ENCODE measurements around the gene COL11A2.

The COL11A2 gene

DNA sequence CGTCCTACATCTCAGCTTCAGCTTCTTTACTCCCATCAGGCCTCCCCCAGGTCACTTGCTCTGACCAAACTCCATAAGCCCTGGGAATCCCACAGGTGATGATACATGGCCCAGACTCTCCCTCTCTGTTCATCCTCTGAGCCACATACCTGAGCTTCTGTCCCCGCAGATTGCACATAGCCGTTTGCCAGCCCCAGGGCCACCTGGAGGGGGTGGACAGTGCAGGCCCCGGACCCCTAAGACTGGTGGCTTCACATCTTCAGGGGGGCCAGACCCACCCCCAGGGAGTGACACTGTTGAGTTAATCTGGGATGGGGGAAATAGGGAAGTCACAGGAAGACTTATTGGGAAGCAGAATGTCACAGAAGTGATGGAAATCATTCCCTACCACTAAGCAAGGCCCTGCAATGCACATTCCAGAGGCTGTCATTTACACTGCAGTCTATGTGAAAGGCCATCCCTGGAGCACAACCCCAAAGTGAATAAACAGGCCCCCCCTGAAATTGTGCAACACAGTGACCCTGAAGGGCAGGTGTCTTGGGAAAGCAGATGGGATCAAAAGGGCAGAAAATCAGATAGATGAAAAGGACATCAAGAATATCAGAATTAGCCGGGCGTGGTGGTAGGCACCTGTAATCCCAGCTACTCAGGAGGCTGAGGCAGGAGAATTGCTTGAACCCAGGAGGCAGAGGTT is 6.0 kb upstream of the COL11A2 start:
- no peak overlapping the region for H3K4me3 ChIP-seq (ENCODE audit: low read length)
- no peak for DNase-seq (ENCODE audit: low read depth)
- TF ChIP-seq, protein P1, sequence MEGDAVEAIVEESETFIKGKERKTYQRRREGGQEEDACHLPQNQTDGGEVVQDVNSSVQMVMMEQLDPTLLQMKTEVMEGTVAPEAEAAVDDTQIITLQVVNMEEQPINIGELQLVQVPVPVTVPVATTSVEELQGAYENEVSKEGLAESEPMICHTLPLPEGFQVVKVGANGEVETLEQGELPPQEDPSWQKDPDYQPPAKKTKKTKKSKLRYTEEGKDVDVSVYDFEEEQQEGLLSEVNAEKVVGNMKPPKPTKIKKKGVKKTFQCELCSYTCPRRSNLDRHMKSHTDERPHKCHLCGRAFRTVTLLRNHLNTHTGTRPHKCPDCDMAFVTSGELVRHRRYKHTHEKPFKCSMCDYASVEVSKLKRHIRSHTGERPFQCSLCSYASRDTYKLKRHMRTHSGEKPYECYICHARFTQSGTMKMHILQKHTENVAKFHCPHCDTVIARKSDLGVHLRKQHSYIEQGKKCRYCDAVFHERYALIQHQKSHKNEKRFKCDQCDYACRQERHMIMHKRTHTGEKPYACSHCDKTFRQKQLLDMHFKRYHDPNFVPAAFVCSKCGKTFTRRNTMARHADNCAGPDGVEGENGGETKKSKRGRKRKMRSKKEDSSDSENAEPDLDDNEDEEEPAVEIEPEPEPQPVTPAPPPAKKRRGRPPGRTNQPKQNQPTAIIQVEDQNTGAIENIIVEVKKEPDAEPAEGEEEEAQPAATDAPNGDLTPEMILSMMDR (IDR thresholded peaks at IDR 0.05; ENCODE audit: insufficient read depth, low read depth, low read length, missing control alignments): no peak

DNA sequence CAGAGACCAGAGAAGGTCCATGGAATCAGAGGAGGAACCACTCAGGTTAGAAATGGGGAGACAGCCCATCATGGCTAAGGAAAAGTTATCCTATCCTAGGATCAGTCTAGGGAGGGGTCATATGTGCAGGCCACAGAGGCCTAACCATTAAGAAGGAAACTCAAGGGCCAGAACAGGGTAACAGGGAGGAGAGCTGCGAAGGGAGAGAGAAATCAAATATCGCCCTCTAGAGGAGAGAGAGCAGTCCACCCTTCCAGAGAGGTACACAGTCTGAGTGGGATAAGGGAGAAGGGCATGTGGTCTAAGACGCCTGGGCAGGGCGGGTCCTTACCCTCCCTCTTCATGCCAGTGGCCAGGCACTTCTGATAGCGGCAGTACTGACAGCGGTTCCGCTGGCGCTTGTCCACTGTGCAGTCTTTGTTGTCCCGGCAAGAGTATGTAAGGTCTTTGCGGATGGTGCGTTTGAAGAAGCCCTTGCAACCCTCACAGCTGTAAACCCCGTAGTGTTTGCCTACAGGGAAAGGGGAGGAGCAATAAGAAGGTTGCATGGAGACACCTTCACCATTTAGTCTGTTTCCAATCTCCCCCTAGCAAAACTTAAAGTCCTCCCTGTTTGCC is 5.3 kb upstream of the COL11A2 start:
- TF ChIP-seq, protein P1 (IDR thresholded peaks at IDR 0.05; ENCODE audit: insufficient read depth, low read depth, low read length, missing control alignments): peak; percentile 77
- DNase-seq (ENCODE audit: low read depth): peak; percentile 73
- no peak overlapping the region for H3K4me3 ChIP-seq (ENCODE audit: low read length)

DNA sequence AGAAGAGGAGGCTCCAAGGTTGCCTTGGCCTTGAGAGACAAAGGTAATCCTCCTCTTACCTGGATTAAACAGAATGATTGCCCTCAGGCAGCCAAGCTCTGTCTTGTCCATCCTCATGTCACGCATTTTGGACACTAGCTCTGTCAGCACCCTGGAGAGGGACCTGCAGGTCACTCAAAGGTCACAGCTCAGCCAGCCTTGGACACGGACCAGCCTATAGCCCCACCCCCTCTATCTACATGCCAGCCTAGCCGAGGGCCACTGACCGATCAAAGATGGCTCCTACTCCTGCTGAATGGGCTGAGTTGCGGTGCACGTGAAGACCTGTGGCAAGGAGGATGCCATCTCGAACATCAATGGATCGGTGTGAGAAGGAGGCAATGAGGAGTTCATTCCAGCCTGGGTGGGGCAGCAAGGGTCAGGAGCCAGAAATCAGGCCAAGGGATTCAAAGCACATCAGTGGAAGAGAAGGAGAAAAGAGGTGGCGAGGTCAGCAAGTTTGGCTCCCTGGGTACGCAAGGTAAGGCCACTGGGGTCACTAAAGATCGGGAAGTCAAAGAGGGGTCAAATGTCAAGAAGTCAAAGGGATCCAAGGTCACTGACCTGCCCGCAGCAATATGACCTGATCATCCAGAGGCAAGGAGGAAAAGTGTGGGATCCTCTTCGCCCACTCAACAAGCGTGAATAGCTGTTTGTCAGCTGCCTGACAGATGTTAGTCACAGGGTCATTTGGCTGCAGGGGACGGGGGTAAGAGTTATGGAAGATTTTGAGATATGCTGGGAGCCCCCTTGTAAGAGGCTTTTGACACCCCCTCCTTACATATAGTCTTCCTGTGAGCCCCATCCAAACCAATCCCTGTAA is 3.3 kb upstream of the COL11A2 start:
- TF ChIP-seq, protein P1 (IDR thresholded peaks at IDR 0.05; ENCODE audit: insufficient read depth, low read depth, low read length, missing control alignments): no peak
- DNase-seq (ENCODE audit: low read depth): no peak
- H3K4me3 ChIP-seq (ENCODE audit: low read length): no peak overlapping the region

DNA sequence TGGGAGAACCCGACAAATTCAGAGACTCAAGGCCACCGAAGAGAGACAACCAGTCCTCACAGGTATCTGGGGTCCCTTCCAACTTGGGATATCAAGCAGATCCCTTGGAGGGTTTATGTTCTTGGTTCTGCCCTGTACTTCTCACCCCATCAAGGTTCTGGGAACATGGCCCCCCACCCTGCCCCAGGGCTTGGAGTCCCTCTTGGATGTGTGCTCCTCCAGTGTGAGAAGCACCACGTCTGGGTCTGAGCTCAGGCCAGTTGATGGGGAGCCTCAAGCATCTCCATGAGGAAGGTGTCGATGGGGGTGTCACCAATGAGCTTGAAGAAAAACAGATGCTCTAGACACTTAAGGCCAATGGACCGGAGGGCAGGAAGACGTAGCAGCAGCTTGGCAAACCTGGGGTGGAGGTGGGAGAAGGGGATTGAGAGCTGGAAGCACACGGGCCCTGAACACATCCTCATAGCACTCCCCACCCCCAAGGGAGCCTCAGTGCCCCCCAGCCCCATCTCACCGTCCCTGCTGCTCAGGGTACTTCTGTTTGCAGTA is 2.2 kb upstream of the COL11A2 start:
- no peak overlapping the region for H3K4me3 ChIP-seq (ENCODE audit: low read length)
- DNase-seq (ENCODE audit: low read depth): no peak
- TF ChIP-seq, protein P1 (IDR thresholded peaks at IDR 0.05; ENCODE audit: insufficient read depth, low read depth, low read length, missing control alignments): no peak

DNA sequence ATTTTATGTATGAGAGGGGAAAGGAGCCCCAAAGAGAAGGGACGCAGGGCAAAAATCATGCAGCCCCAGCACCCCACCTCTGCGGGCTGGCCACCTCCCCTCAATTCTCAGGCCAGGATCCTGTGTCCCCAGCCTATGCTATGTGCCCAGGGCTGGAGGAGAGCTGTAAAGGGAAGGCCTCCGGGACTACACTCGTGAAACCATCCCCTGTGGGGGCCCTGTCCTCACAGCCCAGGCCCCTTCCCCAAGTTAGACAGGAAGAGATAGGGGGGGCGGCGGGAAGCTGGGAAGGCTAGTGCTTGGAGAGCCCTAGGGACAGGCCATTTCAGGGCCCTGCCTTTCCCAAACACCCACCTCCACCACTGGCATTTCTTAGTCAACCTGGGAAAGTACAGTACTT is 1.4 kb upstream of the COL11A2 start:
- H3K4me3 ChIP-seq (ENCODE audit: low read length): no peak overlapping the region
- TF ChIP-seq, protein P1 (IDR thresholded peaks at IDR 0.05; ENCODE audit: insufficient read depth, low read depth, low read length, missing control alignments): no peak
- no peak for DNase-seq (ENCODE audit: low read depth)

DNA sequence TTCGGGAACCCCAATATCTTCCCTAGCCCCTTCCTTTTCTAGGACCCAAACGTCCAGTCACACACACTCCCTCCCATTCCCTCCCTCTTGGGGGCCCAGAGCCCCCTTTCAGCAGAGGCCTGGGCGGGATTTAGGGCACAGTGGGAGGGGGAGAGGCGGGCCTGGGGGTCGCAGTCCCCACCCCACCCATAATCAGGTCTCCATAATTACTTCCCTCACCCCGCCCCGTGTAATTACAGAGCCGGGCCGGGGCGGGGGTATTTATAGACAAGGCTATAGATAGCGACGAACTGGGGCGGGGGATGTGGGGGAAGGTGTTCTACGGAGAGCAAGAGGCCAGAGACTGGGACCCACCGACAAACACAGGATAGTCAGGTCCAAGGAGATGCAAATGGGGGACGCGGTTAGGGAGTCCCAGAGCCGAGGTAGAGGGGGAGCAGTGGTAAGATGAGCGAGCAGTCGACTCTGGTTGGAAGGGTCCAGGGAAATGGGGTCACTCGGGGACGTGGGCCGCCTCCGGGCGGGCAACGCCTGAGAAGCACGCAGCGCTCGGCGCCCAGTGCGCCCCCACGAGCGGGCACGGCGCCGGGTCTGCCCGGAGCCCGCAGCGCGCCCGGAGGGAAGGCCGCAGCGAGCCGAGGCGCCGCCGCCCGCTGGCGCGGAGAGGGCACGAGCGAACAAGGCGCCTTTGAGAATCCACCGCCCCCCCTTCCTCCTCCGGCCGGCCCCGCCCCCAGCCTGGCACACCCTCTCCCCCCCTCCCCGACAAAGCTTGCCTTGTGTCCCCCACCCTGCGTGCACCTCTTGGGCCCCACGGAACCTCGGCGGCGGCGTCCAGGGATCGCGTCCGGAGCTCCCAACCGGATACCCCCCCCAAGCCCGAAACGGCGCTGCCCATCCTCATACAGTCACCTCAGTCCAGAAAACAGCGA is 670 bp upstream of the COL11A2 start:
- peak overlapping the region; percentile 37 for H3K4me3 ChIP-seq (ENCODE audit: low read length)
- TF ChIP-seq, protein P1 (IDR thresholded peaks at IDR 0.05; ENCODE audit: insufficient read depth, low read depth, low read length, missing control alignments): no peak
- peak; percentile 13 for DNase-seq (ENCODE audit: low read depth)
